ENCODE results near the gene ATM.
"Not testable (repeated sequence)": the region's sequence is repeated elsewhere in the genome, so short reads cannot be mapped to it uniquely, and the experiment has no call there.

ATM gene

GRCh38 chr11:108369064-108369463 lies 146.2 kb downstream of the ATM start:
- no peak for TF ChIP-seq CTCF (IDR thresholded peaks at IDR 0.05; ENCODE audit: extremely low read depth, insufficient read depth, missing control alignments)
- DNase-seq (ENCODE audit: low spot score): no peak
- in situ Hi-C loops (cut with MboI; ENCODE audit: low pct_unique_long_range_greater_than_20kb, low sequenced_read_pairs, unreplicated experiment): no loop called here

GRCh38 chr11:108370315-108370714 lies 147.4 kb downstream of the ATM start:
- in situ Hi-C loops (cut with MboI; ENCODE audit: low pct_unique_long_range_greater_than_20kb, low sequenced_read_pairs, unreplicated experiment): no loop called here
- no peak for DNase-seq (ENCODE audit: low spot score)
- no peak for TF ChIP-seq CTCF (IDR thresholded peaks at IDR 0.05; ENCODE audit: extremely low read depth, insufficient read depth, missing control alignments)

GRCh38 chr11:108370990-108371389 lies 148.1 kb downstream of the ATM start:
- in situ Hi-C loops (cut with MboI; ENCODE audit: low pct_unique_long_range_greater_than_20kb, low sequenced_read_pairs, unreplicated experiment): no loop called here
- no peak for TF ChIP-seq CTCF (IDR thresholded peaks at IDR 0.05; ENCODE audit: extremely low read depth, insufficient read depth, missing control alignments)
- DNase-seq (ENCODE audit: low spot score): no peak

- in situ Hi-C loops (cut with MboI; ENCODE audit: low pct_unique_long_range_greater_than_20kb, low sequenced_read_pairs, unreplicated experiment); DNase-seq (ENCODE audit: low spot score): not testable (repeated sequence)
Observed at GRCh38 chr11:108373505-108373904, 150.6 kb downstream of the ATM start.

GRCh38 chr11:108388576-108388975 lies 165.7 kb downstream of the ATM start:
- DNase-seq (ENCODE audit: low spot score): no peak
- in situ Hi-C loops (cut with MboI; ENCODE audit: low pct_unique_long_range_greater_than_20kb, low sequenced_read_pairs, unreplicated experiment): no loop called here
- TF ChIP-seq CTCF (IDR thresholded peaks at IDR 0.05; ENCODE audit: extremely low read depth, insufficient read depth, missing control alignments): no peak

- DNase-seq (ENCODE audit: low spot score): no peak
- in situ Hi-C loops (cut with MboI; ENCODE audit: low pct_unique_long_range_greater_than_20kb, low sequenced_read_pairs, unreplicated experiment): no loop called here
- TF ChIP-seq CTCF (IDR thresholded peaks at IDR 0.05; ENCODE audit: extremely low read depth, insufficient read depth, missing control alignments): no peak
Observed at GRCh38 chr11:108392353-108392752, 169.5 kb downstream of the ATM start.

GRCh38 chr11:108393046-108393445 lies 170.2 kb downstream of the ATM start:
- no peak for DNase-seq (ENCODE audit: low spot score)
- TF ChIP-seq CTCF (IDR thresholded peaks at IDR 0.05; ENCODE audit: extremely low read depth, insufficient read depth, missing control alignments): no peak
- in situ Hi-C loops (cut with MboI; ENCODE audit: low pct_unique_long_range_greater_than_20kb, low sequenced_read_pairs, unreplicated experiment): no loop called here
